Neural cell (in vitro differentiated cells): ENCODE data around the gene ZNF181. TPM values are rescaled to one million over a fixed set of nuclear protein-coding genes. Genes with fewer than 3 reads are reported as not detected.

ENCODE experiments used
- H2AFZ ChIP-seq: fragments of 200-600, 300-800 bp; sonication (generic), shearing (Covaris generic); 2 replicates; pipeline ENCODE4 v1.6.0; 2014; ENCODE audit warnings: low read depth, mild to moderate bottlenecking, antibody characterized with exemption, low read length, moderate library complexity
- H3F3A ChIP-seq: fragments of 200-600 bp; shearing (Covaris generic); 2 replicates; pipeline ENCODE4 v1.6.1; 2016; ENCODE audit warnings: mild to moderate bottlenecking, moderate library complexity, mixed read lengths, antibody characterized with exemption, low read length; ENCODE audit not compliant: insufficient read depth, poor library complexity, severe bottlenecking
- H3K27ac ChIP-seq: fragments of 200-600, 300-800 bp; sonication (generic), shearing (Covaris generic); 2 replicates; pipeline ENCODE4 v1.5.1; 2014; ENCODE audit warnings: mild to moderate bottlenecking, low read length, moderate library complexity
- H3K27me3 ChIP-seq: fragments of 300-800, 200-600 bp; sonication (generic), shearing (Covaris generic); 2 replicates; pipeline ENCODE4 v1.6.0; 2014; ENCODE audit warnings: mild to moderate bottlenecking, low read depth, low read length, moderate library complexity; ENCODE audit not compliant: insufficient read depth
- H3K36me3 ChIP-seq: fragments of 300-800, 200-600 bp; sonication (generic), shearing (Covaris generic); 2 replicates; pipeline ENCODE4 v1.5.1; 2014; ENCODE audit warnings: mild to moderate bottlenecking, antibody characterized with exemption, low read length, moderate library complexity; ENCODE audit not compliant: insufficient read depth
- H3K4me2 ChIP-seq: fragments of 300-800, 200-600 bp; sonication (generic), shearing (Covaris generic); 2 replicates; pipeline ENCODE4 v1.6.0; 2014; ENCODE audit warnings: mild to moderate bottlenecking, low read length
- H3K4me3 ChIP-seq: fragments of 300-800, 200-600 bp; sonication (generic), shearing (Covaris generic); 2 replicates; pipeline ENCODE4 v1.5.1; 2014; ENCODE audit warnings: mild to moderate bottlenecking, low read length, moderate library complexity
- H3K79me2 ChIP-seq: fragments of 200-600 bp; shearing (Covaris generic); replicated peaks from 2 replicates; pipeline ENCODE4 v1.6.0; 2014; ENCODE audit warnings: mild to moderate bottlenecking, low read length, moderate library complexity; ENCODE audit not compliant: insufficient read depth
- H3K9ac ChIP-seq: fragments of 300-800, 200-600 bp; sonication (generic), shearing (Covaris generic); 2 replicates; pipeline ENCODE4 v1.6.1; 2016; ENCODE audit warnings: mild to moderate bottlenecking, low read length, mixed read lengths
- H3K9me2 ChIP-seq: fragments of 200-600 bp; shearing (Covaris generic); 2 replicates; pipeline ENCODE4 v1.6.1; 2016; ENCODE audit warnings: mild to moderate bottlenecking, low read length, mixed read lengths; ENCODE audit not compliant: insufficient read depth
- H3K9me3 ChIP-seq: fragments of 200-600, 300-800 bp; sonication (generic), shearing (Covaris generic); 2 replicates; pipeline ENCODE4 v1.6.1; 2016; ENCODE audit warnings: mild to moderate bottlenecking, mixed run types, low read length, moderate library complexity, mixed read lengths
- H4K20me1 ChIP-seq: fragments of 200-600 bp; shearing (Covaris generic); 2 replicates; pipeline ENCODE4 v1.6.1; 2016; ENCODE audit warnings: mild to moderate bottlenecking, mixed run types; ENCODE audit not compliant: insufficient read depth
- CTCF ChIP-seq: fragments of 450-650 bp; IDR thresholded peaks from 2 replicates; pipeline ENCODE4 v1.5.1; 2014; ENCODE audit warnings: antibody characterized with exemption, mild to moderate bottlenecking, moderate library complexity; ENCODE audit not compliant: poor library complexity, severe bottlenecking
- EP300 ChIP-seq: fragments of 450-650 bp; conservative IDR thresholded peaks from 2 replicates; pipeline ENCODE4 v1.6.1; 2014; ENCODE audit warnings: antibody characterized with exemption, mild to moderate bottlenecking, moderate library complexity; ENCODE audit not compliant: poor library complexity, severe bottlenecking
- EZH2 ChIP-seq: fragments of 200-600, 300-800 bp; shearing (Covaris generic), sonication (generic); IDR thresholded peaks from 2 replicates; pipeline ENCODE4 v1.6.1; 2014; ENCODE audit warnings: antibody characterized with exemption, low read length, borderline replicate concordance, mild to moderate bottlenecking; ENCODE audit not compliant: insufficient read depth, poor library complexity, severe bottlenecking
- MXI1 ChIP-seq: fragments of 450-650 bp; conservative IDR thresholded peaks from 2 replicates; pipeline ENCODE4 v1.6.1; 2014; ENCODE audit warnings: antibody characterized with exemption, mild to moderate bottlenecking; ENCODE audit not compliant: poor library complexity, severe bottlenecking
- POLR2AphosphoS5 ChIP-seq: IDR thresholded peaks from 2 replicates; pipeline ENCODE4 v1.6.1; 2012
- RAD21 ChIP-seq: fragments of 450-650 bp; conservative IDR thresholded peaks from 2 replicates; pipeline ENCODE4 v1.6.1; 2014; ENCODE audit warnings: antibody characterized with exemption, mild to moderate bottlenecking, moderate library complexity
- SMC3 ChIP-seq: fragments of 450-650 bp; conservative IDR thresholded peaks from 2 replicates; pipeline ENCODE4 v1.6.1; 2014; ENCODE audit warnings: antibody characterized with exemption, mild to moderate bottlenecking, moderate library complexity; ENCODE audit not compliant: poor library complexity
- TAF1 ChIP-seq: IDR thresholded peaks from 2 replicates; pipeline ENCODE4 v1.6.1; 2012; ENCODE audit warnings: low read depth
- polyA plus RNA-seq: library from polyadenylated mRNA; depleted of rRNA; stranded (reverse); fragments of >200 nt; gene quantifications from 2 replicates; pipeline ENCODE4 v1.2.3, GENCODE V29; 2014
- TF ChIP-seq, protein P1 (sequence below): IDR thresholded peaks from 2 replicates; pipeline ENCODE4 v1.6.1; 2012; ENCODE audit warnings: borderline replicate concordance

Gene ZNF181
- polyA plus RNA-seq, 1 donor from 2014 or later: 42.1 TPM

DNA sequence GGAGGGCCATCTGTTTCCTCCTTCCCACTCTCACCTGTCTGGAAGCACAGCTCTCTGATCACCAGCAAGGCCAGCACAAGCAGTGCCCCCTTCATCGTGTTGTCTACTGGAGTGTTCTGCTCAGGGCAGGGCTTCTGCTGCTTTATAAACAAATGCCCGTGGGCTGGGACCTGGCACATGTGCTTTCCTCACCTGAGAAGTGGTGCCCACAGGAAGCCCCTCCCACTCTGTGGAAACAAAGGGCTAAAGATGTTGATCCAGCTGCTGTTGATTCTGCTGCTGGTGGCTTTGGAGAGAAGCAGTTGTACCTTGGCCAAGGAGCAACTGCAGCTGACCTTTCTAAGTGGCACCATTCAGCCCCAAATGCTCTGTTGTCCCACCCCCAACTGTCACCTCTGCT, 26.4 kb upstream of the ZNF181 start:
- Histone ChIP-seq H3K27me3 (no peaks in the 10 kb centered on the region), H3K9me3 (no peaks in the 10 kb centered on the region), H3K27ac (no peak overlapping the region), H3K4me2 (no peak overlapping the region), H2AFZ (no peak overlapping the region), H3F3A (no peaks in the 10 kb centered on the region), H4K20me1 (no peaks in the 10 kb centered on the region), H3K9me2 (no peaks in the 10 kb centered on the region), H3K4me3 (no peak overlapping the region), H3K79me2 (no peaks in the 10 kb centered on the region), H3K9ac (no peak overlapping the region), H3K36me3 (no peaks in the 10 kb centered on the region)
- TF ChIP-seq EZH2: no peak
- no peak for TF ChIP-seq POLR2AphosphoS5
- TF ChIP-seq TAF1: no peak
- TF ChIP-seq MXI1: no peak
- TF ChIP-seq, protein P1, sequence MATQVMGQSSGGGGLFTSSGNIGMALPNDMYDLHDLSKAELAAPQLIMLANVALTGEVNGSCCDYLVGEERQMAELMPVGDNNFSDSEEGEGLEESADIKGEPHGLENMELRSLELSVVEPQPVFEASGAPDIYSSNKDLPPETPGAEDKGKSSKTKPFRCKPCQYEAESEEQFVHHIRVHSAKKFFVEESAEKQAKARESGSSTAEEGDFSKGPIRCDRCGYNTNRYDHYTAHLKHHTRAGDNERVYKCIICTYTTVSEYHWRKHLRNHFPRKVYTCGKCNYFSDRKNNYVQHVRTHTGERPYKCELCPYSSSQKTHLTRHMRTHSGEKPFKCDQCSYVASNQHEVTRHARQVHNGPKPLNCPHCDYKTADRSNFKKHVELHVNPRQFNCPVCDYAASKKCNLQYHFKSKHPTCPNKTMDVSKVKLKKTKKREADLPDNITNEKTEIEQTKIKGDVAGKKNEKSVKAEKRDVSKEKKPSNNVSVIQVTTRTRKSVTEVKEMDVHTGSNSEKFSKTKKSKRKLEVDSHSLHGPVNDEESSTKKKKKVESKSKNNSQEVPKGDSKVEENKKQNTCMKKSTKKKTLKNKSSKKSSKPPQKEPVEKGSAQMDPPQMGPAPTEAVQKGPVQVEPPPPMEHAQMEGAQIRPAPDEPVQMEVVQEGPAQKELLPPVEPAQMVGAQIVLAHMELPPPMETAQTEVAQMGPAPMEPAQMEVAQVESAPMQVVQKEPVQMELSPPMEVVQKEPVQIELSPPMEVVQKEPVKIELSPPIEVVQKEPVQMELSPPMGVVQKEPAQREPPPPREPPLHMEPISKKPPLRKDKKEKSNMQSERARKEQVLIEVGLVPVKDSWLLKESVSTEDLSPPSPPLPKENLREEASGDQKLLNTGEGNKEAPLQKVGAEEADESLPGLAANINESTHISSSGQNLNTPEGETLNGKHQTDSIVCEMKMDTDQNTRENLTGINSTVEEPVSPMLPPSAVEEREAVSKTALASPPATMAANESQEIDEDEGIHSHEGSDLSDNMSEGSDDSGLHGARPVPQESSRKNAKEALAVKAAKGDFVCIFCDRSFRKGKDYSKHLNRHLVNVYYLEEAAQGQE: no peak
- no peak for TF ChIP-seq RAD21
- no peak for TF ChIP-seq CTCF
- TF ChIP-seq EP300: no peak
- TF ChIP-seq SMC3: no peak

DNA sequence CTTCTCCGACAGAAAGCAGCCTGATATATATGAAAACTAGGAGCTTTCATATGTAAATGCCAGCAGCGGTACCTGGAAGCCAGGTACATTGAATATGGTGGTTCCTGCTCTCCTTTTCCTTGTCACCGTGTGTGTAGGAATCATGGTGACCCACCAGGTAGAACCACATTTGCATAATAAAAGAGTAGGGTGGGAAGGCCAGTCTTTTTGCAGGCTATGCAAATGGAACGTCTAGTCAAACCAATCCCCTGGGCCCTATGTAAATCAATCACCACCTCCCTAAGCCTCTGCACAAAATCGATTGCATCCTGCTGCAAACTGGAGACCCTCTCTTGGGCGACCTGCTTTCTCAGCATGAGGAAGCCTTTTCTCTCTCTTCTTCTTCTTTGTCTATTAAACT, 22.2 kb upstream of the ZNF181 start:
- no peak overlapping the region for H3K4me3 ChIP-seq
- no peak overlapping the region for H3K27ac ChIP-seq
- no peaks in the 10 kb centered on the region for H4K20me1 ChIP-seq
- TF ChIP-seq EP300: no peak
- TF ChIP-seq EZH2: no peak
- no peak for TF ChIP-seq SMC3
- TF ChIP-seq MXI1: no peak
- H2AFZ ChIP-seq: no peak overlapping the region
- no peaks in the 10 kb centered on the region for H3K27me3 ChIP-seq
- no peak overlapping the region for H3K9ac ChIP-seq
- H3K79me2 ChIP-seq: no peaks in the 10 kb centered on the region
- no peaks in the 10 kb centered on the region for H3K9me3 ChIP-seq
- no peaks in the 10 kb centered on the region for H3K36me3 ChIP-seq
- no peak overlapping the region for H3K4me2 ChIP-seq
- no peaks in the 10 kb centered on the region for H3F3A ChIP-seq
- H3K9me2 ChIP-seq: no peaks in the 10 kb centered on the region
